Immature natural killer cell (primary cell): ENCODE results near the gene SLC2A4. TPM values are rescaled to one million over a fixed set of nuclear protein-coding genes. Genes with fewer than 3 reads are reported as not detected.

Source experiments
- DNase-seq, 3 donors: peaks; one replicate each; pipeline ENCODE4 v3.0.0; 2022; ENCODE audit warnings: mixed read lengths in 1 of 3
- H3K27ac Mint-ChIP-seq, 6 donors: one replicate each; pipeline ENCODE4 v1.8.0; 2020; ENCODE audit warnings: mixed read lengths in 6 of 6, mild to moderate bottlenecking in 5 of 6, inconsistent platforms in 4 of 6, moderate library complexity in 3 of 6
- H3K27me3 Mint-ChIP-seq, 3 donors: one replicate each; pipeline ENCODE4 v1.8.0; 2020 to 2021; ENCODE audit warnings: low read depth in 3 of 3, mild to moderate bottlenecking in 3 of 3, mixed read lengths in 3 of 3, moderate library complexity in 3 of 3, inconsistent platforms in 1 of 3
- H3K36me3 Mint-ChIP-seq, 3 donors: one replicate each; pipeline ENCODE4 v1.8.0; 2020; ENCODE audit warnings: mixed read lengths in 3 of 3, inconsistent platforms in 2 of 3, mild to moderate bottlenecking in 2 of 3
- H3K4me1 Mint-ChIP-seq, 2 donors: one replicate each; pipeline ENCODE4 v1.8.0; 2020; ENCODE audit warnings: inconsistent platforms in 2 of 2, mild to moderate bottlenecking in 2 of 2, mixed read lengths in 2 of 2, moderate library complexity in 1 of 2
- H3K4me3 Mint-ChIP-seq, 5 donors: one replicate each; pipeline ENCODE4 v1.8.0; 2020; ENCODE audit warnings: mild to moderate bottlenecking in 5 of 5, mixed read lengths in 5 of 5, inconsistent platforms in 3 of 5, moderate library complexity in 3 of 5
- H3K9me3 Mint-ChIP-seq, 6 donors: one replicate each; pipeline ENCODE4 v1.8.0; 2020; ENCODE audit warnings: mild to moderate bottlenecking in 6 of 6, mixed read lengths in 6 of 6, inconsistent platforms in 4 of 6, moderate library complexity in 3 of 6
- polyA plus RNA-seq, 3 donors: library from polyadenylated mRNA; unstranded; fragments of 300-500 nt; fragmentation: Illumina TruSeq; gene quantifications; one replicate each; pipeline ENCODE4 v1.2.3, GENCODE V29; 2021

The SLC2A4 gene
- under 1 TPM in 1 of 3 donors, not detected in 2; 0.26 TPM for polyA plus RNA-seq

DNA sequence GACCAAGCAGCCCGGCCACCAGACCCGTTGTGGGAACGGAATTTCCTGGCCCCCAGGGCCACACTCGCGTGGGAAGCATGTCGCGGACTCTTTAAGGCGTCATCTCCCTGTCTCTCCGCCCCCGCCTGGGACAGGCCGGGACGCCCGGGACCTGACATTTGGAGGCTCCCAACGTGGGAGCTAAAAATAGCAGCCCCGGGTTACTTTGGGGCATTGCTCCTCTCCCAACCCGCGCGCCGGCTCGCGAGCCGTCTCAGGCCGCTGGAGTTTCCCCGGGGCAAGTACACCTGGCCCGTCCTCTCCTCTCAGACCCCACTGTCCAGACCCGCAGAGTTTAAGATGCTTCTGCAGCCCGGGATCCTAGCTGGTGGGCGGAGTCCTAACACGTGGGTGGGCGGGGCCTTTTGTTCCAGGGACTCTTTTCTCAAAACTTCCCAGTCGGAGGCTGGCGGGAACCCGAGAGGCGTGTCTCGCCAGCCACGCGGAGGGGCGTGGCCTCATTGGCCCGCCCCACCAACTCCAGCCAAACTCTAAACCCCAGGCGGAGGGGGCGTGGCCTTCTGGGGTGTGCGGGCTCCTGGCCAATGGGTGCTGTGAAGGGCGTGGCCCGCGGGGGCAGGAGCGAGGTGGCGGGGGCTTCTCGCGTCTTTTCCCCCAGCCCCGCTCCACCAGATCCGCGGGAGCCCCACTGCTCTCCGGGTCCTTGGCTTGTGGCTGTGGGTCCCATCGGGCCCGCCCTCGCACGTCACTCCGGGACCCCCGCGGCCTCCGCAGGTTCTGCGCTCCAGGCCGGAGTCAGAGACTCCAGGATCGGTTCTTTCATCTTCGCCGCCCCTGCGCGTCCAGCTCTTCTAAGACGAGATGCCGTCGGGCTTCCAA lies at the start of gene SLC2A4:
TSS of gene SLC2A4 (plus strand) at position 645 of the 879 bp plus-strand sequence. CDS start at position 862, 217 bp downstream.
- peaks cover 21 to 29% of the 10 kb centered on the region in 2 donors for H3K4me1 Mint-ChIP-seq
- no peaks in the 10 kb centered on the region for H3K36me3 Mint-ChIP-seq
- H3K27ac Mint-ChIP-seq: peak within 1 kb of the TSS in 4 of 6 donors; percentile 15 to 71 (median 50)
- H3K4me3 Mint-ChIP-seq: peak within 1 kb of the TSS; percentile 71 to 86 (median 80)
- H3K27me3 Mint-ChIP-seq: peaks cover 3 to 20% (median 6%) of the 10 kb centered on the region in 3 donors
- H3K9me3 Mint-ChIP-seq: no peaks in the 10 kb centered on the region
- DNase-seq: peak; percentile 55 to 61 (median 59)

DNA sequence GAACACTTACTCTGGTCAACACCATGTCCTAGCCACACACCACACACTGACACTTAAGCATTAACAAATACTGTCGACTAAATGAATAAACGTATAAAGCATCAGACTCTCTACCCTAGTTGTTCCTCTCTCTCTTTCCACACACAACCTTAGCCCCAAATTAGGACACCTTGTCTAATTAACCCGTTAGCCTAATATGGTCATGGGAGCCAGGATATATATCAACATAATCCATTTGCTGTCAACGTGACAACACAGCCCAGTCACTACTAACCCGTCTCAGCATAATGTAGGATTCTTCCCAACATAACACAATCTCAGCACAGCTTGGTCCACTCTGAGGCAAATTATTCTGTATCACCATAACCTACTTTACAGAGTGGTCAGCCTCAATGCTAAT lies 49.4 kb upstream of the SLC2A4 start:
- Mint-ChIP-seq H3K9me3 (no peaks in the 10 kb centered on the region), H3K27me3 (peaks cover 6 to 15% (median 11%) of the 10 kb centered on the region in 3 donors), H3K36me3 (peaks cover 7 to 26% (median 9%) of the 10 kb centered on the region in 3 donors), H3K4me1 (peaks cover 43 to 50% of the 10 kb centered on the region in 2 donors), H3K27ac (peak overlapping the region in 1 of 6 donors; percentile 37), H3K4me3 (peak overlapping the region in 4 of 5 donors; percentile 6 to 93 (median 16))
- DNase-seq: no peak

DNA sequence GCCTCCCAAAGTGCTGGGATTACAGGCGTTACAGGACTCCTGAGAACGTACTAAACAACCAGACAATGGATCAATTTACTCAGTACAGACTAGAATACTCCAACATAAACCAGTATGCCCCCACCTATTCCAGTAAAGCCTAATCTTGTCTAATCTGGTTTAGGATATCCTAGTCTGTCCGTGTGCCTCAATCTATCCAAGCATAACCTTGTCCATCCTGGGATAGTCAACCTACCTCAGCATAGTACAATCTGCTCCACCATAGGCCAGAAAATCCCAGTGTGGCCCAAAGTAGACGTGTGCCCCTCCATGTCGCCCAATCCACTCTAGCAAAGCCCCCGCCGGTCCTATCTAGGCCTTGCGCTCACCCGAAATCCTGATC lies 47.8 kb upstream of the SLC2A4 start:
- Mint-ChIP-seq H3K27ac (peak overlapping the region; percentile 86 to 93 (median 87)), H3K4me1 (peaks cover 45 to 55% of the 10 kb centered on the region in 2 donors), H3K36me3 (peaks cover 4 to 21% (median 4%) of the 10 kb centered on the region in 3 donors), H3K27me3 (peaks cover 6 to 18% (median 12%) of the 10 kb centered on the region in 3 donors), H3K4me3 (peak overlapping the region; percentile 88 to 98 (median 92)), H3K9me3 (no peaks in the 10 kb centered on the region)
- no peak for DNase-seq

DNA sequence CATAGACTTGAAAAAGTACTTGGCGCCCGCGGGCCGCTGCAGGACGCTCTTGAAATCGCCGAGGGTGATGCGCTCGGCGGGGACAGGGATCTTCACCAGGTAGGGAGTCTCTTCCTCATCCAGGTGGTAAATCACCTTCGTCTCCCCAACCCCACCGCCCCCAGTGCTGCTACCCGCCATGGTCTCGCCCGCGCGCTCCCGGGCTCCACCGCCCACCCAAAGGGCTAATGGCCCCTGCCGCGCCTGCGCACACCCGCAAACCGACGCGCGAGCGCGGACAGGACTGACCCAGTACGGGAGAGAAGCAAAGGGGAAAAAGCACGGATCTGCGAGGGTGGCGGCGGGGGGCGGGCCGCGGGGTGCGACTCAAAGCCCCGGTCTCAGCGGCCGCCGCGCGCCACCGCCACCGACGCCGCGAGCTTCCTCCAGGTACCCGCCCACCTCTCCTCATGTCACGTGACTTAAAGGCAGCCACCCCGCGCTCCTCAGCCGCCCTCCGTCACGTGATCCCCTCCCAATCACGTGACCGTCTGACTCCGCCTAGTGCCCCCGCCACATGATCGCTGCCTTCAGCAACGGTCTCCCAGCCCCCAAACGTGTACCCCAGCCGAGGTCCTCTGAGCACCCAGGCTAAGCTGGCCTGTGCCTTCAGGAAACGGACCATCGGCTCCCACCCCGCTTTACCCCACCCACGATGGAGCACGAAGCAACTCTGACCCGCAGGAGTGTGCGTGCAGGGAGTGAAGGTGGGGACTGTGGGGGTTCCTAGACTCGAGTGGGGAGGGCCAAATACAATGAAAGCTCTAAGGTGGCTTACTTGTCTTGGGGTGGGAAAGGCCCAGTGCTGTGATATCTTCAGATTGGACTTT lies 47.2 kb upstream of the SLC2A4 start, which contains the start of gene DVL2:
TSS of gene DVL2 (minus strand) at position 435 of the 869 bp plus-strand sequence. CDS start at position 180, 255 bp downstream.
- Mint-ChIP-seq H3K27me3 (peaks cover 8 to 19% (median 14%) of the 10 kb centered on the region in 3 donors), H3K9me3 (no peaks in the 10 kb centered on the region), H3K4me1 (peaks cover 45 to 55% of the 10 kb centered on the region in 2 donors), H3K4me3 (peak within 1 kb of the TSS; percentile 88 to 98 (median 92)), H3K36me3 (peaks cover 4 to 21% (median 4%) of the 10 kb centered on the region in 3 donors), H3K27ac (peak within 1 kb of the TSS; percentile 86 to 96 (median 91))
- DNase-seq: peak; percentile 93 to 94 (median 94)

DNA sequence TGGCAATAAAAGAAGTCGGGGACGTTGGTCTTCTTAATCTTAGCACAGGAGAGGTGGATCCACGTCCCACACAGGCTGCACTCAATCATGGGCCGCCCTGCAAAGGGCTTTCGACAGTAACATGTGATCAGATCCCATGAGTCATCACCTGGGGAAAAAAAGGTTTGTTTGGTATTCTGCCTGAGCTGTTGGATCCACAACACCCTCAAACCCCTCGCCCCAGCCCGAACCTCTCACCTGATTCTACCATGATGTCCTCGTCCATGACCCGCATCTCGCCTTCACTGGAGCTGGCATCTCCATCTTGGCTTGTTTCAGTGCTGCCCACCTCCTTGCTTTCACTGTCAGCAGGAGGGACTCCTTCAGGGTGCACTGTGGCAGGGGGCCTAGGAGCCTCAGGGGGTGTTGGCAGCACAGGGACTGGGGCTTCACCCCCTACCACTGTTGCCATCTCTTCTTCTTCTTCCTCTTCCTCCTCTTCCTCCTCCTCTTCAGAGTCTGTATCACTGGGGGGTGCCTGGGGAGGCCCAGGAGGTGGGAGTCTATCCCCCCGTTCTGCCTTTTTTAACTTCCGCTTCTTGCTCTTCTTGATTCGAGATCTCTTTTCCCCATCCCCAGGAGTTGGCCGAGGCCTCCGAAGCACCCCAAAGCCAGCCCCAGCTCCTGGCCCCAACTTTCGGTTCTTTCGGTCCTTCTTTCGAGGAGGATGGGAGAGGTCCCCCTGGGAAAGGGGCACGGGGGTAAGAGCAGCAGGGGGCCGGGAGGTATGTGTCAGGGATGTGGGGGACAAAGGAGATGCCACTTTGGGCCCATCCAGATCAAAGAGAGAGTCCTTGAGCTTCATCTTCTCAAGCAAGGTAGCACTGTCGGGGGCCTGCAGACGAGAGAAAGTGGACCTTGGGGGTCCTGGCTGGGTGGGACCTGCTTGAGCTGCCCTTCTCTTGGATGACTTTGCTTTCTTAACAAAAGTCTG lies 45.5 kb upstream of the SLC2A4 start:
- Mint-ChIP-seq H3K9me3 (no peaks in the 10 kb centered on the region), H3K4me1 (peaks cover 59 to 70% of the 10 kb centered on the region in 2 donors), H3K4me3 (peak overlapping the region; percentile 46 to 99 (median 98)), H3K27me3 (peaks cover 13 to 20% (median 20%) of the 10 kb centered on the region in 3 donors), H3K36me3 (peaks cover under 1 to 23% (median 4%) of the 10 kb centered on the region in 3 donors), H3K27ac (peak overlapping the region in 5 of 6 donors; percentile 49 to 93 (median 87))
- DNase-seq: no peak

DNA sequence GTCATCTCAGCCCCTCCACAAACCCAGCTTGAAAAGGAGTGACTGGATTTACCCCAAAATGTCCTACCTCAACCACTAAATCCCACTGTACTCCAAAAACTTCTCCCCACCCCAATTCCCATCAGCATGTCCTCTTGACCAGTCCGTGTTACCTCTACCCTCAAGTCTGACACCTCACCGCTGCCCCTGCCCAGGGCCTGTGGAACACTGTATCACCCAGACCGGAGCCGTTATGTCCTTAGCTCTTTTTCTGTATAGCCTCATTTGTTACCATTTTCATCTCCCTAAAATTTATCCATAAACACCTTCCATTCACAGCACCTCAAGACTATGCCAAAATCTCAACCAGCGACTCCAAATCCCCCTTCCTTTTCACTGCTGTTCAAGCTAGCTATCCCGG lies 44.7 kb upstream of the SLC2A4 start:
- H3K4me1 Mint-ChIP-seq: peaks cover 66 to 77% of the 10 kb centered on the region in 2 donors
- H3K27me3 Mint-ChIP-seq: peaks cover 12 to 25% (median 23%) of the 10 kb centered on the region in 3 donors
- no peak for DNase-seq
- peak overlapping the region; percentile 93 to 99 (median 98) for H3K4me3 Mint-ChIP-seq
- H3K27ac Mint-ChIP-seq: peak overlapping the region; percentile 51 to 96 (median 84)
- H3K9me3 Mint-ChIP-seq: no peaks in the 10 kb centered on the region
- H3K36me3 Mint-ChIP-seq: peaks cover 0 to 26% (median 4%) of the 10 kb centered on the region in 3 donors

DNA sequence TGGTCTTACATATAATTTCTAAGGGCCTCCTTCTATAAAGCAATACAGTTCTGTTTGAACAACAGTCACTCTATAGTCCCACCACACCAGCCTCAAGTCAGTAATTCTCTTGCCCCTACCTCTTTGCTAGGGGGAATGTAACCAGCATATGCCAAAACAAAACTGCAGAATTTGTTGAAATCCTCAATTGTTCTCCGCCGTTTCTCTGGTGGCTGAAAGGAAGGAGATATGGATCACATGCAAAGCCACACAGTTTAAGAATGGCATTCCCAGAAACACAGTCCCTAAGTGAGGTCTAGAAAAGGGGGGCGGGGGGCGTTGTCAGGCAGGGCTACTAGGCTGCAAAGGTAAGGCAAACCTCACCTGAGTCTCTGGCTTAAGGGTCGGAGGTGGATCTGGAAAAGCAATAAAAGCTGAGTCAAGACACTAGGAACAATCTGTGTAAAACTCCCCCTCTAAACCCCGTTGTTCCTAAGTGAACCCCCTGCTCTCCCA lies 44.2 kb upstream of the SLC2A4 start:
- no peak for DNase-seq
- H3K27ac Mint-ChIP-seq: peak overlapping the region; percentile 51 to 96 (median 84)
- peak overlapping the region; percentile 93 to 99 (median 98) for H3K4me3 Mint-ChIP-seq
- H3K36me3 Mint-ChIP-seq: peaks cover 0 to 21% (median 0%) of the 10 kb centered on the region in 3 donors
- H3K9me3 Mint-ChIP-seq: no peaks in the 10 kb centered on the region
- peaks cover 66 to 77% of the 10 kb centered on the region in 2 donors for H3K4me1 Mint-ChIP-seq
- H3K27me3 Mint-ChIP-seq: peaks cover 12 to 29% (median 26%) of the 10 kb centered on the region in 3 donors

DNA sequence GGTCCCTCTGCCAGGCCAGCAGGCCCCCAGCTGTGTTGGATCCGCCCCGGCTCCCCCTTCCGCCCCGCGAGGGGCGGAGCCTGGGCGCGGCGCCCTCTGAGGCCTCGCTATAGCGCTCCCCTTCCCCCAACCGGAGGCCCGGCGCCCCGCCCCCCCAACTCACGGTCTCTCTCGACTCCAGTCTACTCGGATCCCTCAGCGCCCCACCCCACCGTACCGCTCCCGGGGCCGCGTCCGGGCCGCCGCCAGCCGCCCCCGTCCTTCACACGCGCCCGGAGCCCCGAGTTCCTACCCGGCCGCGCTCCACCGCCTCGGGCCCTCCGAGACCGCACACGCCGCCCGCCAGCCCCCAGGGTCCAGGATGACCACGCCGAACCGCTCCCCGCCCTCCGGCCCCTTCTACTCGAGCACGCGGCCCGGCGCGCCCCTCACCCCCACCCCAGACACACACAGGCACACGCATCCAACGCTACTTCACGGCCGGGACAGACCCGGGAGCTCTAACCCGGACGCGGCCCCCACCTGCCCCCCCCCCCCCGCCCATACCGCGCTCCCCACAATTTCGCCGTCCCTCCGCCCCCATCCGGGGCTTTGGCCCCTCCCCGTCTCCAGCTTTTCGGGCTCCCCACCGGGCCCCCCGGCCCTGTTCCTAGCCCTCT lies 43.6 kb upstream of the SLC2A4 start:
- Mint-ChIP-seq H3K27ac (peak overlapping the region; percentile 51 to 100 (median 92)), H3K4me3 (peak overlapping the region; percentile 93 to 99 (median 98)), H3K9me3 (peaks cover 0 to 2% (median 0%) of the 10 kb centered on the region in 6 donors), H3K27me3 (peaks cover 15 to 35% (median 32%) of the 10 kb centered on the region in 3 donors), H3K36me3 (peaks cover 0 to 24% (median 0%) of the 10 kb centered on the region in 3 donors), H3K4me1 (peaks cover 65 to 79% of the 10 kb centered on the region in 2 donors)
- peak; percentile 62 to 67 (median 62) for DNase-seq

DNA sequence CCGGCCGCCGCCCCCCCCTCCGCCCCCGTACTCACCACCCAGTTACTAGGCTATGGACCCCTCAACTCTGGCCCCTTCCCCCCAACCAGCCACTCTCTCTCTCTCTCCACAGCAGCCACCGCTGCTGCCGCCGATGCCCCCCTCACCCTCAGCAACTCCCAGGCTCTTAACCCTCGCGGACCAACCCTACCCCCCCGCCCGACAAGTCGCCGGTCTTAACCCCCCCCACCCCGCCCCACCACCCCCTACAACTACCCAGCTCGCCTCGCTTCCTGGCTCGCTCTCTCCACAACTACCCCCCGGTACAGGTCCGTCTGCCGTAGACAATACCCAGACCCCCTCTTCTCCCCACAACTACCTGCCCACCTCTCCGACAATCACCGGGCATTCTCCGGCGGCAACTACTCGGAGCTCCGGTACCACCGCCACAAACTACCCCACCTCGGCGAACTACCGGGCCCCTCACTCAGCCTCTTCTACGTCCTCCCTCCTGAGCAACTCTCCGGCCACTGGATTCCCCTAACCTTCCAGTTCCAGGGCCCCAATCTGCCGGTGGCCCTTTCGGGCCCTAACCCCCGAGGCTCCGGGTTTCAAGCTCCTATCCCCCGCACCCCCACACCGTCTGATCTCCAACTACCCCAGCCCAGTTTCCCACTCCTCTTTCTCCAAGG lies 43.0 kb upstream of the SLC2A4 start:
- Mint-ChIP-seq H3K36me3 (peaks cover 0 to 24% (median 0%) of the 10 kb centered on the region in 3 donors), H3K9me3 (peaks cover 0 to 2% (median 0%) of the 10 kb centered on the region in 6 donors), H3K27me3 (peaks cover 17 to 38% (median 35%) of the 10 kb centered on the region in 3 donors), H3K4me3 (peak overlapping the region; percentile 93 to 99 (median 98)), H3K27ac (peak overlapping the region; percentile 84 to 100 (median 98)), H3K4me1 (peaks cover 64 to 78% of the 10 kb centered on the region in 2 donors)
- DNase-seq: peak; percentile 33 to 39 (median 36)

DNA sequence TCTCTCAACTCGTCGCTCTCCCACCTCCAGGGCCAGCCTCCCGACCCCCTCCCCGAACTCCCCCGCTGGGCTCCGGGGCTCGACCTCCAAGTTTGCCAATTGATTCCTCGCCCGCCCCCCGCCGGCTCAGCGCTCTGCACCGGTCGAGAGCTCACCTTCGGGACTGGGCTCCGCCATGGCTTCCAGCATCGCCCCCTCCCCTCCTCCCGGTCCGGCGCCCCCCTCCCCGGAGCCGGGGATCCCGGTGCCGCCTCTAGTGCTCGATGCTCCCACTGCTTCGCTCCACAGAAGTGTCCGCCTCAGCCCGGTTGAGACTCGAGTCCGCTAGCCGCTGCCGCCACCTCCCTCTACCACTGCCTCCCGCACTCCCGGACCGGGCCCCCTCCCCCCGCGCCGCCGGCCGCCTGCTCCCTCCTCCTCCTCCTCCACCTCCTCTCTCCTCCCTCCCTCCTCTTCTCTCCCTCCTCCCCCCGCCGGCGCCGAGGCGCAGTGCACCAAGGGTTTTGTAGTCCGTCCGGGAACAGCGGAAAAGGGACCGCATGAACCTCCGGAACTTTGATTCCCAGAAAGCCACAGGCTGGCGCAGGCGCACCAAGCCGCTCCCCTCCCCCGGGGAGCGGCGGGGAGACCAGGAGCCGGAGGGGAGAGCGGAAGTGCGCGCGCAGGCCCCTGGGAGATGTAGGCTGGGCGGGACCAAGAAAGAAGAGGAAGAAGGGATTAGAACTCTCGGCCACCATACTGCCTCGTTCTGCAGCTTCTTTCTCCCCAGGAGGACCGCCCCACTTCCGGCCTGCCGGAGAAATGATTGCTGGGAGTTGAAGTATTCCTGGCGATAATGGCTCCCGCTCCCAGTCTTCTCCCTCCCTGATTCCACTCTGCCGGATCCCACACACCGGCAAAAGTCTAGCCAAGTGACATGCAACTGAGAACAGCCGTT lies 42.2 kb upstream of the SLC2A4 start, which contains the start of gene PHF23:
TSS of gene PHF23 (minus strand) at position 367 of the 937 bp plus-strand sequence. CDS start at position 189, 178 bp downstream.
- Mint-ChIP-seq H3K27me3 (peaks cover 16 to 32% (median 27%) of the 10 kb centered on the region in 3 donors), H3K36me3 (peaks cover 0 to 27% (median 2%) of the 10 kb centered on the region in 3 donors), H3K27ac (peak within 1 kb of the TSS; percentile 96 to 100 (median 100)), H3K9me3 (peaks cover 0 to 2% (median 0%) of the 10 kb centered on the region in 6 donors), H3K4me3 (peak within 1 kb of the TSS; percentile 93 to 99 (median 98)), H3K4me1 (peaks cover 59 to 73% of the 10 kb centered on the region in 2 donors)
- DNase-seq: peak; percentile 94 to 96 (median 95)
